Testis (tissue), 2 donors: ENCODE data around the gene RAB27A.

Source experiments
- CTCF ChIP-seq, 3 experiments: fragments of 450-650 bp in 2 of 3; fragments of 200-600 bp in 1 of 3; sonication (generic) in 1 of 3; IDR thresholded peaks; one replicate each; pipeline ENCODE4 v1.5.1; 2016 to 2019; ENCODE audit warnings: antibody characterized with exemption in 3 of 3, mild to moderate bottlenecking in 2 of 3, moderate library complexity in 1 of 3
- POLR2A ChIP-seq: fragments of 450-650 bp; IDR thresholded peaks from one replicate; pipeline ENCODE4 v1.6.1; 2017; ENCODE audit warnings: antibody characterized with exemption, mild to moderate bottlenecking, moderate library complexity

- TF ChIP-seq CTCF (IDR thresholded peaks at IDR 0.05): no peak
- TF ChIP-seq POLR2A: no peak
Measured at GRCh38 chr15:55256281-55257011, 33.2 kb downstream of the RAB27A start.
